GM12878 (cell line): ENCODE data around the gene FXYD7. TPM values are rescaled to one million over a fixed set of nuclear protein-coding genes. Genes with fewer than 3 reads are reported as not detected.

Experiments used
- ATAC-seq: fragments of 200-7000 bp; cut with Tn5 transposase; 3 replicates; pipeline ENCODE4 v1.9.1; 2020; ENCODE audit warnings: mild to moderate bottlenecking, moderate library complexity
- BruUV-seq: library from RNA; stranded (reverse); fragments of 400-500 nt; replicated peaks from 2 replicates; lab custom pipeline; 2021; lab: Mats Ljungman, UMichigan
- CTCF ChIA-PET: fragments of 300-600 bp; sonication (Branson Sonifier 250); formaldehyde crosslinking; extraction: SDS; loops from one replicate; lab custom pipeline; 2021; ENCODE audit warnings: inconsistent platforms; lab: Yijun Ruan, JAX
- POLR2A ChIA-PET: fragments of 350-600 bp; formaldehyde crosslinking; extraction: SDS; loops from one replicate; lab custom pipeline; 2021; ENCODE audit warnings: inconsistent platforms; lab: Charles Lee
- RAD21 ChIA-PET: fragments of 300-600 bp; sonication (Branson Sonifier 250); formaldehyde crosslinking; loops from one replicate; lab custom pipeline; 2023; ENCODE audit warnings: antibody characterized with exemption; ENCODE audit not compliant: unreplicated experiment; lab: Charles Lee
- SMC1A ChIA-PET: fragments of 300-600 bp; sonication (Branson Sonifier 250); formaldehyde crosslinking; loops from one replicate; lab custom pipeline; 2023; ENCODE audit not compliant: unreplicated experiment, uncharacterized antibody; lab: Charles Lee
- DNase-seq: peaks from one replicate; pipeline ENCODE4 v3.0.0-alpha.2; 2011; ENCODE audit warnings: low read depth, low spot score
- FAIRE-seq: peaks from 3 replicates; lab custom pipeline; 2011; peaks lifted over from hg19 to GRCh38; lab: Jason Lieb, UNC
- H2AFZ ChIP-seq: 2 replicates; pipeline ENCODE4 v1.6.0; 2011; ENCODE audit warnings: low read depth, low read length, control low read depth; ENCODE audit not compliant: control insufficient read depth
- H3K27ac ChIP-seq: 2 replicates; pipeline ENCODE4 v1.5.1; 2011; ENCODE audit warnings: control low read depth; ENCODE audit not compliant: control insufficient read depth, insufficient read depth
- H3K27me3 ChIP-seq, 2 experiments: replicated peaks in 1 of 2; 2 replicates each; pipeline versions ENCODE4 v1.6.0 to v1.6.1; 2011; ENCODE audit warnings: low read length in 1 of 2; ENCODE audit not compliant: control insufficient read depth in 2 of 2, insufficient read depth in 2 of 2
- H3K36me3 ChIP-seq, 2 experiments: 2 replicates each; pipeline ENCODE4 v1.5.1; 2011; ENCODE audit warnings: low read length in 1 of 2; ENCODE audit not compliant: control insufficient read depth in 2 of 2, insufficient read depth in 2 of 2
- H3K4me1 ChIP-seq: 2 replicates; pipeline ENCODE4 v1.6.1; 2011; ENCODE audit warnings: mild to moderate bottlenecking, low read length, moderate library complexity, mixed read lengths; ENCODE audit not compliant: control insufficient read depth, insufficient read depth
- H3K4me2 ChIP-seq: 2 replicates; pipeline ENCODE4 v1.6.0; 2011; ENCODE audit warnings: control low read depth; ENCODE audit not compliant: control insufficient read depth, insufficient read depth
- H3K4me3 ChIP-seq: fragments of 200-600 bp; sonication (generic); 2 replicates; pipeline ENCODE4 v1.5.1; 2016
- H3K79me2 ChIP-seq: 2 replicates; pipeline ENCODE4 v1.6.0; 2011; ENCODE audit warnings: low read length; ENCODE audit not compliant: control insufficient read depth, insufficient read depth
- H3K9ac ChIP-seq: 2 replicates; pipeline ENCODE4 v1.8.0; 2011; ENCODE audit warnings: low read length, control low read depth, mixed read lengths; ENCODE audit not compliant: control insufficient read depth, insufficient read depth
- H3K9me3 ChIP-seq: replicated peaks from 3 replicates; pipeline ENCODE4 v1.5.1; 2011; ENCODE audit warnings: mild to moderate bottlenecking, low read length; ENCODE audit not compliant: control insufficient read depth, insufficient read depth
- H4K20me1 ChIP-seq: 2 replicates; pipeline ENCODE4 v1.6.0; 2011; ENCODE audit not compliant: control insufficient read depth, insufficient read depth
- ATF7 ChIP-seq: fragments of 450-650 bp; IDR thresholded peaks from 2 replicates; pipeline ENCODE4 v1.6.1; 2016; ENCODE audit warnings: low read depth, mild to moderate bottlenecking
- BCLAF1 ChIP-seq: fragments of 450-650 bp; IDR thresholded peaks from 2 replicates; pipeline ENCODE4 v1.6.1; 2017; ENCODE audit warnings: antibody characterized with exemption, mild to moderate bottlenecking, moderate library complexity
- BMI1 ChIP-seq: fragments of 450-650 bp; IDR thresholded peaks from 2 replicates; pipeline ENCODE4 v1.6.1; 2016; ENCODE audit warnings: mild to moderate bottlenecking, moderate library complexity, borderline replicate concordance
- CEBPZ ChIP-seq: fragments of 150-350 bp; IDR thresholded peaks from 2 replicates; pipeline ENCODE4 v1.6.1; 2016; ENCODE audit warnings: low read depth, low read length
- CHD4 ChIP-seq: fragments of 200-600 bp; sonication (generic); IDR thresholded peaks from 2 replicates; pipeline ENCODE4 v1.6.1; 2016; ENCODE audit warnings: mild to moderate bottlenecking
- HDAC6 ChIP-seq: fragments of 200-600 bp; sonication (generic); IDR thresholded peaks from one replicate; pipeline ENCODE4 v1.8.0; 2017; ENCODE audit warnings: antibody characterized with exemption; ENCODE audit not compliant: unreplicated experiment
- JUND ChIP-seq: IDR thresholded peaks from 2 replicates; pipeline ENCODE4 v1.6.1; 2012; ENCODE audit warnings: low read depth, mild to moderate bottlenecking, low read length, improper control_type of control experiment, moderate library complexity
- MYC ChIP-seq: IDR thresholded peaks from 2 replicates; pipeline ENCODE4 v1.6.1; 2011; ENCODE audit warnings: mild to moderate bottlenecking, low read length, moderate library complexity, inconsistent platforms; ENCODE audit not compliant: insufficient read depth, insufficient replicate concordance, insufficient read length, severe bottlenecking
- NRF1 ChIP-seq: conservative IDR thresholded peaks from 2 replicates; pipeline ENCODE4 v1.6.1; 2011; ENCODE audit warnings: mild to moderate bottlenecking, low read depth, low read length, improper control_type of control experiment
- RUNX3 ChIP-seq: IDR thresholded peaks from 2 replicates; pipeline ENCODE4 v1.6.1; 2012; ENCODE audit warnings: low read length, inconsistent platforms
- SKIL ChIP-seq: fragments of 450-650 bp; IDR thresholded peaks from 2 replicates; pipeline ENCODE4 v1.6.1; 2017; ENCODE audit warnings: mild to moderate bottlenecking, low read depth, inconsistent platforms; ENCODE audit not compliant: poor library complexity, severe bottlenecking
- TAF1 ChIP-seq: IDR thresholded peaks from 2 replicates; pipeline ENCODE4 v1.6.1; 2011; ENCODE audit warnings: mild to moderate bottlenecking, low read depth, low read length, borderline replicate concordance
- WGBS: methylation state at CpG from one replicate; pipeline ENCODE4 v1.1.6; 2016; ENCODE audit warnings: low lambda C conversion rate; ENCODE audit not compliant: insufficient replicate concordance, insufficient coverage; ENCODE audit errors: missing lambda C conversion rate; 5-methylcytosine and 5-hydroxymethylcytosine counted together
- in situ Hi-C: fragments of 300-500 bp; cut with MboI; formaldehyde crosslinking; loops from 9 replicates; pipeline ENCODE4 v1.14.3; 2018; ENCODE audit warnings: mixed read lengths
- intact Hi-C: fragments of 100-400 bp; cut with micrococcal nuclease; formaldehyde crosslinking; loops from one replicate; pipeline ENCODE4 v1.14.2; 2022; ENCODE audit not compliant: unreplicated experiment
- polyA plus RNA-seq, 11 experiments: library from polyadenylated mRNA; depleted of rRNA in 4 of 11; unstranded in 6 of 11; stranded (reverse) in 5 of 11; fragments of >200 nt; fragmentation: Nextera tagmentation in 4 of 11; fragmentation: Illumina TruSeq in 1 of 11; extraction: Ambion mirVana in 4 of 11; extraction: Trizol in 1 of 11; gene quantifications; 1 replicate in 1 of 11; 2 replicates in 10 of 11; pipeline versions ENCODE4 v1.2.1 to v1.2.3, GENCODE V29; 2011 to 2016; ENCODE audit warnings: inconsistent platforms in 2 of 11, missing spikeins in 2 of 11, low read depth in 1 of 11
- total RNA-seq, 4 experiments: library from RNA; depleted of rRNA in 3 of 4; stranded (reverse); fragments of >200 nt in 3 of 4; fragmentation: Illumina TruSeq in 1 of 4; extraction: Trizol in 1 of 4; gene quantifications; 2 replicates each; pipeline versions ENCODE4 v1.2.1 to v1.2.3, GENCODE V29; 2013 to 2021

FXYD7 gene
- total and polyA plus RNA-seq, 10 of the 15 experiments (the other 5 are each of a cell fraction or from before 2014, with no cell fraction given): 0.07 to 0.28 (median 0.12) TPM; not detected in 7

GRCh38 chr19:35169221-35169995, 26.4 kb downstream of the FXYD7 start:
- WGBS: 68% methylated on average over 18 of the region's 18 CpGs
- DNase-seq (no peak), FAIRE-seq (no peak), ATAC-seq (no peak)
- Histone ChIP-seq H3K9me3 (peaks cover 24% of the 10 kb centered on the region), H3K27me3 (no peaks in the 10 kb centered on the region), H3K27ac (no peak overlapping the region), H3K4me1 (peaks cover 11% of the 10 kb centered on the region; the same call in 1 of the 2 replicates), H3K4me2 (no peak overlapping the region), H4K20me1 (no peaks in the 10 kb centered on the region), H3K4me3 (no peak overlapping the region), H3K79me2 (no peaks in the 10 kb centered on the region), H3K9ac (no peak overlapping the region), H2AFZ (no peak overlapping the region), H3K36me3 (peaks cover 17 to 23% of the 10 kb centered on the region in 2 experiments)
- ChIA-PET SMC1A (no interaction called here), RAD21 (no interaction called here), POLR2A (no interaction called here), CTCF (interaction anchor here (0.8 kb wide), 1 partner anchor 27 kb away, joined by 3 read pairs; no protein-coding TSS in a partner anchor)
- in situ Hi-C loops: no loop called here
- intact Hi-C loops: no loop called here
- no TSS peak for BruUV-seq
- TF ChIP-seq CEBPZ (no peak), BMI1 (no peak), HDAC6 (no peak), SKIL (no peak), JUND (no peak), NRF1 (no peak), TAF1 (no peak), CHD4 (no peak), MYC (no peak), RUNX3 (no peak), BCLAF1 (no peak), ATF7 (no peak)
